CD4-positive, alpha-beta T cell treated with Interleukin-2 at 100 ng/mL for 4 hours (primary cell): ENCODE results near the gene SRRT.
"Not testable (repeated sequence)": the region's sequence is repeated elsewhere in the genome, so short reads cannot be mapped to it uniquely, and the experiment has no call there.

Source experiments
- DNase-seq: peaks from one replicate; pipeline ENCODE4 v3.0.0-alpha.2; 2020; ENCODE audit warnings: low spot score

SRRT gene

GRCh38 chr7:100933734-100934133, 58.8 kb downstream of the SRRT start:
- DNase-seq, result no peak

GRCh38 chr7:100935381-100935780, 60.5 kb downstream of the SRRT start:
- DNase-seq, result not testable (repeated sequence)

GRCh38 chr7:100936167-100936566, 61.3 kb downstream of the SRRT start:
- not testable (repeated sequence) for DNase-seq
